Activated naive CD4-positive, alpha-beta T cell treated with anti-CD3 and anti-CD28 coated beads, Interleukin-2, amount 50 U/mL, for 24 hours (primary cell): Measurements from ENCODE around the gene PALM2AKAP2.

Source experiments
- H3K27ac Mint-ChIP-seq: one replicate; pipeline ENCODE4 v1.8.0; 2021; ENCODE audit warnings: mild to moderate bottlenecking, mixed read lengths
- H3K27me3 Mint-ChIP-seq: one replicate; pipeline ENCODE4 v1.8.0; 2021; ENCODE audit warnings: mixed read lengths
- H3K36me3 Mint-ChIP-seq: one replicate; pipeline ENCODE4 v1.8.0; 2021; ENCODE audit warnings: mixed read lengths
- H3K4me1 Mint-ChIP-seq: one replicate; pipeline ENCODE4 v1.8.0; 2021; ENCODE audit warnings: mixed read lengths
- H3K4me3 Mint-ChIP-seq: one replicate; pipeline ENCODE4 v1.8.0; 2021; ENCODE audit warnings: mild to moderate bottlenecking, mixed read lengths
- H3K9me3 Mint-ChIP-seq: one replicate; pipeline ENCODE4 v1.8.0; 2021; ENCODE audit warnings: mixed read lengths

Gene PALM2AKAP2

GRCh38 chr9:109766351-109766750, 13.6 kb upstream of the PALM2AKAP2 start:
- no peaks in the 10 kb centered on the region for H3K4me1 Mint-ChIP-seq
- H3K4me3 Mint-ChIP-seq, result no peak overlapping the region
- no peaks in the 10 kb centered on the region for H3K9me3 Mint-ChIP-seq
- H3K27me3 Mint-ChIP-seq, result peaks cover 14% of the 10 kb centered on the region
- H3K36me3 Mint-ChIP-seq, result no peaks in the 10 kb centered on the region
- no peak overlapping the region for H3K27ac Mint-ChIP-seq

GRCh38 chr9:109767404-109767803, 12.6 kb upstream of the PALM2AKAP2 start:
- Mint-ChIP-seq H3K27ac (no peak overlapping the region), H3K27me3 (peaks cover 15% of the 10 kb centered on the region), H3K9me3 (no peaks in the 10 kb centered on the region), H3K4me1 (no peaks in the 10 kb centered on the region), H3K4me3 (no peak overlapping the region), H3K36me3 (no peaks in the 10 kb centered on the region)

GRCh38 chr9:109767814-109768213, 12.2 kb upstream of the PALM2AKAP2 start:
- no peak overlapping the region for H3K27ac Mint-ChIP-seq
- H3K4me1 Mint-ChIP-seq, result no peaks in the 10 kb centered on the region
- H3K4me3 Mint-ChIP-seq, result no peak overlapping the region
- H3K27me3 Mint-ChIP-seq, result peaks cover 17% of the 10 kb centered on the region
- H3K36me3 Mint-ChIP-seq, result no peaks in the 10 kb centered on the region
- no peaks in the 10 kb centered on the region for H3K9me3 Mint-ChIP-seq

- H3K9me3 Mint-ChIP-seq, result no peaks in the 10 kb centered on the region
- no peak overlapping the region for H3K4me3 Mint-ChIP-seq
- peaks cover 22% of the 10 kb centered on the region for H3K27me3 Mint-ChIP-seq
- H3K4me1 Mint-ChIP-seq, result no peaks in the 10 kb centered on the region
- no peaks in the 10 kb centered on the region for H3K36me3 Mint-ChIP-seq
- H3K27ac Mint-ChIP-seq, result no peak overlapping the region
Observed at GRCh38 chr9:109769250-109769649, 10.7 kb upstream of the PALM2AKAP2 start.

GRCh38 chr9:109770101-109770500, 9.9 kb upstream of the PALM2AKAP2 start:
- no peaks in the 10 kb centered on the region for H3K4me1 Mint-ChIP-seq
- no peak overlapping the region for H3K4me3 Mint-ChIP-seq
- H3K27me3 Mint-ChIP-seq, result peaks cover 24% of the 10 kb centered on the region
- no peaks in the 10 kb centered on the region for H3K9me3 Mint-ChIP-seq
- H3K36me3 Mint-ChIP-seq, result no peaks in the 10 kb centered on the region
- H3K27ac Mint-ChIP-seq, result no peak overlapping the region

- Mint-ChIP-seq H3K4me3 (no peak overlapping the region), H3K27ac (no peak overlapping the region), H3K4me1 (no peaks in the 10 kb centered on the region), H3K9me3 (no peaks in the 10 kb centered on the region), H3K36me3 (no peaks in the 10 kb centered on the region), H3K27me3 (peaks cover 24% of the 10 kb centered on the region)
Observed at GRCh38 chr9:109771087-109771486, 8.9 kb upstream of the PALM2AKAP2 start.

- H3K4me1 Mint-ChIP-seq, result no peaks in the 10 kb centered on the region
- H3K9me3 Mint-ChIP-seq, result no peaks in the 10 kb centered on the region
- peaks cover 24% of the 10 kb centered on the region for H3K27me3 Mint-ChIP-seq
- no peak overlapping the region for H3K27ac Mint-ChIP-seq
- no peaks in the 10 kb centered on the region for H3K36me3 Mint-ChIP-seq
- H3K4me3 Mint-ChIP-seq, result no peak overlapping the region
Observed at GRCh38 chr9:109771796-109772531, 8.0 kb upstream of the PALM2AKAP2 start.

- H3K4me3 Mint-ChIP-seq, result no peak overlapping the region
- peaks cover 20% of the 10 kb centered on the region for H3K27me3 Mint-ChIP-seq
- no peak overlapping the region for H3K27ac Mint-ChIP-seq
- no peaks in the 10 kb centered on the region for H3K9me3 Mint-ChIP-seq
- H3K4me1 Mint-ChIP-seq, result no peaks in the 10 kb centered on the region
- no peaks in the 10 kb centered on the region for H3K36me3 Mint-ChIP-seq
Observed at GRCh38 chr9:109775516-109775915, 4.5 kb upstream of the PALM2AKAP2 start.

- H3K4me1 Mint-ChIP-seq, result no peaks in the 10 kb centered on the region
- H3K4me3 Mint-ChIP-seq, result no peak overlapping the region
- peaks cover 20% of the 10 kb centered on the region for H3K27me3 Mint-ChIP-seq
- H3K36me3 Mint-ChIP-seq, result no peaks in the 10 kb centered on the region
- no peak overlapping the region for H3K27ac Mint-ChIP-seq
- no peaks in the 10 kb centered on the region for H3K9me3 Mint-ChIP-seq
Observed at GRCh38 chr9:109776391-109776790, 3.6 kb upstream of the PALM2AKAP2 start.

- no peak overlapping the region for H3K4me3 Mint-ChIP-seq
- H3K27ac Mint-ChIP-seq, result no peak overlapping the region
- H3K9me3 Mint-ChIP-seq, result no peaks in the 10 kb centered on the region
- H3K27me3 Mint-ChIP-seq, result peaks cover 15% of the 10 kb centered on the region
- no peaks in the 10 kb centered on the region for H3K36me3 Mint-ChIP-seq
- no peaks in the 10 kb centered on the region for H3K4me1 Mint-ChIP-seq
Observed at GRCh38 chr9:109780453-109781033, 545 bp downstream of the PALM2AKAP2 start.

GRCh38 chr9:109781086-109781485, 1.1 kb downstream of the PALM2AKAP2 start:
- Mint-ChIP-seq H3K4me1 (no peaks in the 10 kb centered on the region), H3K27me3 (peaks cover 15% of the 10 kb centered on the region), H3K27ac (no peak overlapping the region), H3K4me3 (no peak overlapping the region), H3K9me3 (no peaks in the 10 kb centered on the region), H3K36me3 (no peaks in the 10 kb centered on the region)

GRCh38 chr9:109781541-109782197, 1.7 kb downstream of the PALM2AKAP2 start:
- H3K36me3 Mint-ChIP-seq, result no peaks in the 10 kb centered on the region
- peaks cover 15% of the 10 kb centered on the region for H3K27me3 Mint-ChIP-seq
- H3K4me3 Mint-ChIP-seq, result no peak overlapping the region
- no peak overlapping the region for H3K27ac Mint-ChIP-seq
- no peaks in the 10 kb centered on the region for H3K9me3 Mint-ChIP-seq
- no peaks in the 10 kb centered on the region for H3K4me1 Mint-ChIP-seq

- Mint-ChIP-seq H3K27ac (no peak overlapping the region), H3K4me1 (no peaks in the 10 kb centered on the region), H3K4me3 (no peak overlapping the region), H3K36me3 (no peaks in the 10 kb centered on the region), H3K27me3 (peaks cover 2% of the 10 kb centered on the region), H3K9me3 (no peaks in the 10 kb centered on the region)
Observed at GRCh38 chr9:109787735-109788134, 7.7 kb downstream of the PALM2AKAP2 start.

- Mint-ChIP-seq H3K27me3 (peaks cover 2% of the 10 kb centered on the region), H3K36me3 (no peaks in the 10 kb centered on the region), H3K4me1 (no peaks in the 10 kb centered on the region), H3K9me3 (no peaks in the 10 kb centered on the region), H3K27ac (no peak overlapping the region), H3K4me3 (no peak overlapping the region)
Observed at GRCh38 chr9:109789556-109789955, 9.6 kb downstream of the PALM2AKAP2 start.

- peaks cover 2% of the 10 kb centered on the region for H3K27me3 Mint-ChIP-seq
- H3K4me3 Mint-ChIP-seq, result no peak overlapping the region
- H3K9me3 Mint-ChIP-seq, result no peaks in the 10 kb centered on the region
- no peak overlapping the region for H3K27ac Mint-ChIP-seq
- no peaks in the 10 kb centered on the region for H3K4me1 Mint-ChIP-seq
- no peaks in the 10 kb centered on the region for H3K36me3 Mint-ChIP-seq
Observed at GRCh38 chr9:109789971-109790370, 10.0 kb downstream of the PALM2AKAP2 start.

- H3K4me3 Mint-ChIP-seq, result no peak overlapping the region
- H3K9me3 Mint-ChIP-seq, result no peaks in the 10 kb centered on the region
- H3K27me3 Mint-ChIP-seq, result peaks cover 2% of the 10 kb centered on the region
- H3K4me1 Mint-ChIP-seq, result no peaks in the 10 kb centered on the region
- no peaks in the 10 kb centered on the region for H3K36me3 Mint-ChIP-seq
- H3K27ac Mint-ChIP-seq, result no peak overlapping the region
Observed at GRCh38 chr9:109791003-109791677, 11.1 kb downstream of the PALM2AKAP2 start.
